Colonic mucosa (tissue), 4 donors: Measurements from ENCODE around the gene ASTE1. TPM values are rescaled to one million over a fixed set of nuclear protein-coding genes. Genes with fewer than 3 reads are reported as not detected.

Experiments
- DNase-seq: peaks from one replicate; pipeline ENCODE4 v3.0.0-alpha.2; 2020
- H3K27ac ChIP-seq: fragments of 200-600 bp; one replicate; pipeline ENCODE4 v1.8.0; 2021
- H3K27me3 ChIP-seq: fragments of 200-600 bp; one replicate; pipeline ENCODE4 v1.8.0; 2021
- H3K36me3 ChIP-seq: fragments of 200-600 bp; one replicate; pipeline ENCODE4 v1.8.0; 2021
- H3K4me1 ChIP-seq: fragments of 200-600 bp; one replicate; pipeline ENCODE4 v1.8.0; 2021; ENCODE audit warnings: mild to moderate bottlenecking
- H3K4me3 ChIP-seq: fragments of 200-600 bp; one replicate; pipeline ENCODE4 v1.8.0; 2021
- H3K9ac ChIP-seq, 2 donors: one replicate each; pipeline ENCODE4 v1.7.0; 2013; ENCODE audit warnings: control low read depth in 2 of 2, low read depth in 2 of 2, low read length in 2 of 2
- H3K9me3 ChIP-seq: fragments of 200-600 bp; one replicate; pipeline ENCODE4 v1.8.0; 2021
- CTCF ChIP-seq: fragments of 200-600 bp; IDR thresholded peaks from one replicate; pipeline ENCODE4 v1.8.0; 2022; ENCODE audit warnings: antibody characterized with exemption, mild to moderate bottlenecking
- intact Hi-C: fragments of 100-400 bp; cut with DNase I; formaldehyde crosslinking; loops from one replicate; pipeline ENCODE4 v1.14.1; 2022
- total RNA-seq, 2 donors: library from RNA; stranded (reverse); fragmentation: NEBNext Ultra II Directional in 1 of 2; extraction: Animal tissue kit (Norgen Biotek cat#: 25700) in 1 of 2; gene quantifications; one replicate each; pipeline ENCODE4 v1.2.1, GENCODE V29; 2021
- donor health status: healthy.
- donor health status: DM: no; HTN: no; CAD: no.
- donor health status: DM: no; HTN: no; CAD: no.

The ASTE1 gene
- total RNA-seq, 2 donors from 2014 or later: 9.3 to 13.0 TPM

- Histone ChIP-seq H3K4me1 (no peaks in the 10 kb centered on the region), H3K9me3 (no peaks in the 10 kb centered on the region), H3K36me3 (no peaks in the 10 kb centered on the region), H3K27ac (no peak overlapping the region), H3K4me3 (no peak overlapping the region), H3K27me3 (no peaks in the 10 kb centered on the region), H3K9ac (no peak overlapping the region)
- intact Hi-C loops: no loop called here
- no peak for TF ChIP-seq CTCF
- no peak for DNase-seq
Measured at GRCh38 chr3:130968221-130968620, 58.4 kb downstream of the ASTE1 start.

DNA sequence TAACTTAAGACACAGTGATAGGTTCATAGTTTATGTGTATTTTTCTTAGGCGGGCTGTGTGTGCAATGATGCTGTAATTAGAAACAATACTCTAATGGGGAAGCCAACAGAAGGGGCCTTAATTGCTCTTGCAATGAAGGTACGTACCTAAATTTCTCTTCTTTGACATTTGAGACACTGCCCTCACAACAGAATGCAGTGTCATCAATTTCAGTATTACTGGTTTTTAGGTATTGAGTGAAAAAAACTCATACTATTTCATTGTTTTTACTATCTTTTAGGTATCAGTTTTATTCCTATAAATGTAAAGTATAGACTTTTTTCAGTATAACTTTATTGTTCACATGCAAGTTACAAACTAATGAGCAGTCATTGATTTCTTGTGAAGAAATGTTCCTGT is 59.3 kb downstream of the ASTE1 start:
- DNase-seq: no peak
- Histone ChIP-seq H3K4me3 (no peak overlapping the region), H3K9me3 (no peaks in the 10 kb centered on the region), H3K36me3 (no peaks in the 10 kb centered on the region), H3K27me3 (no peaks in the 10 kb centered on the region), H3K4me1 (no peaks in the 10 kb centered on the region), H3K9ac (no peak overlapping the region), H3K27ac (no peak overlapping the region)
- intact Hi-C loops: no loop called here
- TF ChIP-seq CTCF: no peak

- no peaks in the 10 kb centered on the region for H3K4me1 ChIP-seq
- H3K9me3 ChIP-seq: no peaks in the 10 kb centered on the region
- no peak overlapping the region for H3K27ac ChIP-seq
- DNase-seq: no peak
- no peak overlapping the region for H3K4me3 ChIP-seq
- no peak for TF ChIP-seq CTCF
- intact Hi-C loops: no loop called here
- no peaks in the 10 kb centered on the region for H3K36me3 ChIP-seq
- H3K27me3 ChIP-seq: no peaks in the 10 kb centered on the region
- no peak overlapping the region for H3K9ac ChIP-seq
Measured at GRCh38 chr3:130963878-130964277, 62.7 kb downstream of the ASTE1 start.

Other genes starting within 250 kb of the ASTE1 start
- 10 to 100 TPM; 66.9 to 67.7 TPM for gene ATP2C1, start 132.7 kb downstream of the ASTE1 start, total RNA-seq
- gene NEK11, start 52 bp upstream of the ASTE1 start, total RNA-seq: 1 to 10 TPM; 5.5 to 5.8 TPM